SK-N-MC (cell line): Measurements from ENCODE around the gene TNIK.

Experiments used
- EZH2 ChIP-seq: fragments of 200-600 bp; sonication (generic); IDR thresholded peaks from one replicate; pipeline ENCODE4 v1.6.1; 2017; ENCODE audit warnings: antibody characterized with exemption
- POLR2AphosphoS5 ChIP-seq: IDR thresholded peaks from 2 replicates; pipeline ENCODE4 v1.6.1; 2012; ENCODE audit warnings: mild to moderate bottlenecking, low read depth, low read length, borderline replicate concordance

- TF ChIP-seq POLR2AphosphoS5 = no peak
- TF ChIP-seq EZH2 = no peak
These were observed 114.9 kb downstream of the TNIK start for GRCh38 chr3:171345107-171345843.
